NOMO-1 treated with DMSO at 0.1 percent for 48 hours (cell line): ENCODE results near the gene CYP8B1.

Source experiments
- DNase-seq: peaks from one replicate; lab custom pipeline; 2025; ENCODE audit not compliant: unreplicated experiment; lab: John Stamatoyannopoulos, UW

CYP8B1 gene

DNA sequence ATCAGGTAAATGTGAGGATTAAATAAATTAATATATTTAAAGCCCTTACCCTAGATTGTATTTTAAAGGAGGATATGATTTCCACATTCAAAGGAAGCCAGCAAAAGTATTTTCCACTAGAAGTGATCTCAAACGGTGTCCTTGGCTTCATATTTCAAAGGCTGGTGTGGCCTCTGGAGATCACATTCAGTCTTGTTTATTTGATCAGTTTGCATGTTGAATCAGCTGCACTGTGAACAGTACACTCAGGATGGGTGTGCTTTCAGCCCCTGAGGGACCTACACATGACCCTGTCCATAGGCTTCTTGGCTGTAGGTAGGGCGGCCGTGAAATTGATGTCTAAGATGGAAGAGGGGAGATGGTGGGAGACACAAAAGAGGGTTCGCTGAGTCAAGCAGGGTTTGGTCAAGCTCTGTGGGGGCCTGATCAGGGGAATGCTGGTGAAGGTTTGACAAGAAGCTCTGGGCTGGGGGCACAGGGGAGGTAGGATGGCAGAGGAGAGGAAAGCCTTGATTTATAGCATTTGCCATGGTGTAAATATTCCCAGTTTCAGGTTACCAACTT, 21.9 kb downstream of the CYP8B1 start:
- DNase-seq: no peak

DNA sequence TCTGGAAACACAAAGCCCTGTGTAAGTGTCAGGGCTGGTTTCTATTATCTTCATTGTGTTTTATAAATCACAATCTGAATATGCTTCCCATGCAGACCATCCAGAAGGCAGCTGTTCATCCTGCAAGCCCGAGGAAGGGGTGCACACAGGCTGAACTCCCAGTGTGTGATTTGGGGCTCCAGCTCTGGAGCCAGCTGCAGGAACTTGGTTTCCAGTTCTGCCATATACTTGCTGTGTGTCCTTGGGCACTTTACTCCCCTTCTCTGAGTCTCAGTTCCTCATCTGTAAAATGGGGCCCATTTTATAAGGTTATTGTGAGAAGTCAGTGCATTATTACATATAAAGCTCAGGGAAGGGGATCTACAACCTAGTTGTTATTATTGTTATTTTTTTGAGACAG, 22.6 kb downstream of the CYP8B1 start:
- DNase-seq: no peak

DNA sequence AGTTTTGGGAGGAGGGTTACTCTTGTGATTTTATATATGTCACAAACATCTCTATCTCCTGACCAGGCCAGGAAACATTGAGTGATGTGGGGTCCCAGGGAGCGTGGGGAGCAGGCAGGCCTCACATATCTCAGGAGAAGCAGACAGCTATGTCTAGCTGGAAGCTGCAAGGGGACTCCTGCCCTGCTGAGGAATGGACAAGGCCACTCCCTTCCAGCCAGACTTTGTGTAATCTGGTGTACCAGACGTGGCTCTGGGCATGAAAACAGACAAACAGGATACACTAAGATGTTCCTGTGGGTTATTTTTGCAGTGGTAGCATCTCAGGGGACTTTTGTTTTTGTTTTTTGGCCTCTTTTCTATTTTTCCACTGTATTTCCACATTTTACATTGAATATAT, 23.2 kb downstream of the CYP8B1 start:
- DNase-seq: no peak

DNA sequence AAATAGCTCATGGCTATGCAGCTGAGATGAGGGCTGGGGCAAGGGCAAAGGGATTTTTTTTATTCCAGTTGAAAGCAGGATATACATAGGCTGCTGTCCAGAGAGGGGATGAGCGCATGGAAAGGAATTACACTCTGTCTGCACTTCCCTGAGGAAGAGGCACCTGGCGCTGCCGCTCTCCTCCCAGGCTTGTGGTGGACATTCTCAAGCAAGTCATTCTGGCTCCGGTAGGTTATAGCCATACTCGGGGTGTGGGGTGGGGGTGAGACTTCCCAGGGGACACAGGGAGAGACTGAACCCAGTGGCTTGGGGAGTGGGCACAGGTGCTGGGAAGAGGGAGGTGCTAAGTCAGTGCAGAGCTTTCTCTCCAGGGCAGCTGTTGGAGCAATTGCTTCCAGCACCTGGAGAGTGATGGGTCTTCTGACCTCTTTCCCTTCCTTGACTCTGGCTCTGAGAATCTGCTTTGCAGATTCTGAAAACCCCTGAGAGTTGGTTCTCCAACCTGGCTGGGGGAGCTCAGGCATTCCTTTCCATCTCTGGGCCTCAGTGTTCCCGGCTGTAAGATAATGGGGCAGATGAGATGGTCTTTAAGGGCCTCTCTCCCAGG, 24.3 kb downstream of the CYP8B1 start:
- no peak for DNase-seq

DNA sequence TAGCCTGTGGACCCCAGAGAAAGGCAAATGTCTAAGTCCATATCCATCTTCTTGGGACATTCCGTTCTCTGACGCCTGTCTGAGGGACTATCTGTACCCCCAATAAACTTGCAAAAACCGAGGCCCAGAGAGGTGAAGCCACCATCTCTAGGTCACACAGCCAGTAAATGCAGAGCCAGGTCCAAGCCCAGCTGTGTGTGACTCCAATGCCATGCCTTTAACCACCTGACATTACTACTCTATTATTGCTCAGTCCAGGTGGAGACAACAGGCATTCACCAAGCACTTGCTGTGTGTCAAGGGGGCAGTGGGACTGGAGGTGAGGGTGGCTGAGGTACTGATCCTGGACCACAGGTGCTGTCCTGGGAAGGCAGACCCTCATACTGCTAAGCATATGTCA, 25.4 kb downstream of the CYP8B1 start:
- DNase-seq: no peak

DNA sequence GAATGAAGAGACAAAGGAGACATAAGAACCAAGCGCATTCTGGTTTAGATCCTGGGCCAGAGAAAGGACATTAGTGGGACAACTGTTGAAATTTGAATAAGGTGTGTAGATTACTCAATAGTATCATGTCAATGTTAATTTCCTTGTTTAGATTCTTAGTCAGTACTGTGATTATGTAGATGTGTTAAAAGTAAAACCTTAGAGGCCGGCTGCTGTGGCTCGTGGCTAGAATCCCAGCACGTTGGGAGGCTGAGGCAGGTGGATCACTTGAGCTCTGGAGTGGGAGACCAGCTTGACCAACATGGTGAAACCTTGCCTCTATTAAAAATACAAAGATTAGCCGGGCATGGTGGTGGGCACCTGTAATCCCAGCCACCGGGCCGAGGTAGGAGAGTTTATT, 26.7 kb downstream of the CYP8B1 start:
- DNase-seq: no peak

DNA sequence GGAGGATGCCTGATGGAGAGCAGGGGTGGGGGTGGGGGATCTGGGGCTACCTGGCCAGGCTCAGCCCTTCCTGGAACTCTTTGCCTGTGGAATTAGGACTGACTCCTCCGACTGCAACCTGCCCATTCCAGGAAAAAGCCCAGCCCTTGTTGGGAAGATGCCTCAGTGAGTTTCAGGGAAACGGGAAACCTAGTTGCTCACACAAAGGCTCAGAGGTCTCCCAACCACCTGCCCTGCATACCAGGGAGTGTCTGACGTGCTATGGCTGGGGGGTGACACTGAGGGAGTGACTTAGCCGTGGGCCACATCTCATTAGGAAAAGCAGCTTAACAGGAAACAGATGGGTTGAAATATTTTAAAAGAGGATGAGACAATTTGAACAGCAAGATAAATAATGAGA, 27.9 kb downstream of the CYP8B1 start:
- no peak for DNase-seq

DNA sequence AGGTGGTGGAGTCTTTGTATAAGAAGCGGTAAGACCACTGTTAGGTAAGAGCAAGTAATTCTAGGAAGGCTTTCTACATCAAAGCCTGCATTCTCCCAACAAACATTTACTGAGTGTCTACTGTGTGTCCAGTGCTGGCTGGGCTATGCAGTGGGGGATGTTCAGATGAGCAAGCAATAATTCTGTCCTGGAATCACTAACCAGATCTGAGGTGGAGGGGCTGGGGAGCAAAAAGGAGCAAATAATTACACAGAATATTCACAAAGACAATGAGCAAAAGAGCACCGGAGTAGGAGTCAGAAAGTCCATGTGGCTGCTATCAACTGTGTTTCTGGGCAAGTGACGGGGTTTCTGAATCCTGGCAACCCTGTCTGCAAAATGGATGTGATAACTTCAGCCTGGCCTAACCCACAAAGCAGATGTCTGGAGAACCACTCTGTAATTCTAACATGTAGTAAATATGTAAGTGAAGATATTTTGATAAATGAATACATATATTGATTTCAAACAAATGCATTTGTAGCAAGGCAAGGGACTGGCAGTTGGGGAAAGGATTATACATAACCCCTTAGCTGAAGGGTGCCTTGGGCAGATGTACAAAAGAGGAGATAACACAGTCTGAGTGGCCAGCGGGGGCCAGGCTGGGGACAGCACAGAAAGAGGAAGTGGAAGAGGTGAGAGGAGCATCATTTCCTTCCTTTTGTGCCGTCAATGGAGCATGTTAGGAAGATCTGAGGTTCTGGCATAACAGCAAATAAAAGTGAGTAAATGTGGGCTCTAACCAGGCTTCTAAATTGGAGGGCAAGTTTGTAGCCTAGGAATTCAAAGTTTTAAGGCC, 28.8 kb downstream of the CYP8B1 start:
- DNase-seq: peak; percentile 77

DNA sequence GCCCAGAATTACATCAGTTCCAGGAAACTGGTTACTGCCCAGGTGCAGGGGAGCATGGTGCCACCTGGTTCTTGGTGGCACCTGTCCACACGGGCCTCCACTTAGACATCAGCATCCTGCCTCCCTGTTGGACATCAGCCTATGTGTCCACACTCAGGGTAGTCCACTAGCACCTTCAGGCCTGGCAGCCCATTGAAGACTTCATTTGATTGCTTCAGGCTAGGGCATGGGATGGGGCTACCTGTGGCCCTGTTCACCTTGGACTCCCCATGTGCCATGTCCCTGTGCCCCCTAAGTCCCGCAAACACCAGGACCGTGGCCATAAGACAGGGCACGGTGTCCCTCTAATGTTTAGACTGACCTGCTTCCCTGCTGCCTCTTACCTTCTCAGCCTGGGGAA, 30.9 kb downstream of the CYP8B1 start:
- DNase-seq: no peak

DNA sequence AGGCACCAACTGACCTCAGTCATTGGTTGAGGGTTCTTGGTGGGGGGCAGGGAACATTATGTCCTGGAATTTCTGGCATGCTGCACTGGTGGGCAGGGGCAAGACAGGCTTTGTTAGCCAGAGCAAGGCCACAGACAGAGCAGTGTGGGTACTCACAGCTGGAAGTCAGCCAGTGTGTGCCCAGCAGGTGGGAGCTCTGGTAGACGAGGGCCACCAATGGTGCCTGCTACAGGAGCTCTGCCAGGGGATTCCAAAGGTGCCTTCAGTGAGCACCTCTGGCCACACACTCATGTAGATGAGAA, 31.3 kb downstream of the CYP8B1 start:
- DNase-seq: no peak

DNA sequence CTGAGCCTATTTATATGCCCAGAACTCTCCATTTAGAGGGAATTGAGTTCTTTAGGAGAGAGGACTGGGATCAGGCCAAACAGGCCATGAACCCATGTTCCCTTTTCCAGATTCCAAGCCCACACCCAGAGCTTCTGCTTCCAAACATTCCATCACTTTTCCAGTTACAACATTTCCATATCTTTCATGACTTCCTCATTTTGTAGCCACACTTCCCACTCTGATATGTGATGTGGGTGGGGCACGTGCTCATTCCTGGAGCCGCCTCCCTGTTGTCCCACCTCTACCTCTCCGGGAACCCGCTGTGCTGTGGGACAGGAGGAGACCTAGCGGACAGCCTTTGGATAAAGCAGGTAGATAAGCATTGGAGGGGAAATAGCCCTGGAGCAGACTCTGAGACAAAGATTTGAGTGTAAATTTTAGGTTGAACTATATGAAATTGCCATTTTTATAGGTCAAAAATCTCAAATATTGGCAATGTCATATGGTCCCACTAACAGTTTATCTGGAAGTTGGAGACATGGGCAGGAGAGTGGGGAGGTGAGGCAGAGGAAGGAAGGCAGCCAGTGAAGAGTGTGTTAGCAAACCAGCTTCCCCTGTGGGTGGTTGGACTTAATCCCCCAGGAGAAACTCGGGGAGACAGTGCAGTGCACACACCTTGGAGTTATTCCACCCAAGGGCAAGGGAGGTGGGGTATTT, 31.8 kb downstream of the CYP8B1 start:
- no peak for DNase-seq

DNA sequence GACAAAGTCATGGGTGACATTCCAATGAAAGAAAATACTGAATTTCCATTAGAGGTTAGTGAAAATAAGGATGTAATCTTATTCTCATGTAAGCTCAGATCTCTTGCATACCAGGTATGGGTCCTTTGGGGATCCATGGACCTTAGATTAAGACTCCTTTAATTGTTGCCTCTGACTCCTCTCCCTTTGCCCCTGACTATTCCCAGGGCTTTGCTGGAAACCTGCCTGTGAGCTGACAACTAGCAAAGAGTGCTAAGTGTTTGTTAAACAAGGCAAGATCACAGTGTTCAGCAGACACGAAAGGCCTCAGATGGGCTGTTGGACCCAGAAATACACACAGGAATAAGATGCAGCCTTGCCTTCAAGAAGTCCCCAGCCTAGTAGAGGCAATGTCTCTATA, 34.3 kb downstream of the CYP8B1 start:
- no peak for DNase-seq

DNA sequence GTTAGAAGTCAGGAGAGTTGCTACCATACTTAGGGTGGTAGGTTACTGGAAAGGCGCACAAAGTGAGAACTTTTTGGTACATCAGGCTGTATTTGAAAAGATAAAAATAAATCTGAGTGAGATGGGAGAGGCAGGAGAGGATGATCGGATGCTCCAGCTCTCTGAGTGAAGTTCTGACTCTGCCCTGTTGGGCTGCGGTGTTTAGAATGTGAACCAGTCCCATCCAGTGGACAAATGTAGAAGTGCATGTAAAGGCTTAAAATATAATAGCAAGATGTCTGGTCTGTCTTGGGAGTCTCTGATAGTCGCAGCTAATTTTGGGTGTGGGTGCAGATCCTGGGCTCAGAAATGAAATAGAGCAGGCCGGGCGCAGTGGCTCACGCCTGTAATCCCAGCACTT, 36.1 kb downstream of the CYP8B1 start:
- DNase-seq: peak; percentile 86

DNA sequence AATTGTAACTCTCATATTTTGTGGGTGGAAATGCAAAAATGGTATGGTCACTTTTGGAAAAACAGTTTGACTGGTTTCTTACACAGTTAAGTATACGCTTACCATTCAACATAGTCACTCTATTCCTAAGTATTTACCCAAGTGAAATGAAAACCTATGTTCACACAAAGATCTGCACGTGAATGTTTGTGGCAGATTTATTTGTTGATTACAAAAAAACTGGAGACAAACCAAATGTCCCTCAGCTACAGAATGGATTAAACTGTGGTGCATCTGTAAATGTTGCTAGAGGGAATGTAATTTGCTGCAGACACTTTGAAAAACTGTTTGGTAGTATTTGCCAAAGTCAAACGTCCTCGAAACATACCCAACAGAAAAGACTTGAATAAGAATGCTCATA, 37.1 kb downstream of the CYP8B1 start:
- no peak for DNase-seq

DNA sequence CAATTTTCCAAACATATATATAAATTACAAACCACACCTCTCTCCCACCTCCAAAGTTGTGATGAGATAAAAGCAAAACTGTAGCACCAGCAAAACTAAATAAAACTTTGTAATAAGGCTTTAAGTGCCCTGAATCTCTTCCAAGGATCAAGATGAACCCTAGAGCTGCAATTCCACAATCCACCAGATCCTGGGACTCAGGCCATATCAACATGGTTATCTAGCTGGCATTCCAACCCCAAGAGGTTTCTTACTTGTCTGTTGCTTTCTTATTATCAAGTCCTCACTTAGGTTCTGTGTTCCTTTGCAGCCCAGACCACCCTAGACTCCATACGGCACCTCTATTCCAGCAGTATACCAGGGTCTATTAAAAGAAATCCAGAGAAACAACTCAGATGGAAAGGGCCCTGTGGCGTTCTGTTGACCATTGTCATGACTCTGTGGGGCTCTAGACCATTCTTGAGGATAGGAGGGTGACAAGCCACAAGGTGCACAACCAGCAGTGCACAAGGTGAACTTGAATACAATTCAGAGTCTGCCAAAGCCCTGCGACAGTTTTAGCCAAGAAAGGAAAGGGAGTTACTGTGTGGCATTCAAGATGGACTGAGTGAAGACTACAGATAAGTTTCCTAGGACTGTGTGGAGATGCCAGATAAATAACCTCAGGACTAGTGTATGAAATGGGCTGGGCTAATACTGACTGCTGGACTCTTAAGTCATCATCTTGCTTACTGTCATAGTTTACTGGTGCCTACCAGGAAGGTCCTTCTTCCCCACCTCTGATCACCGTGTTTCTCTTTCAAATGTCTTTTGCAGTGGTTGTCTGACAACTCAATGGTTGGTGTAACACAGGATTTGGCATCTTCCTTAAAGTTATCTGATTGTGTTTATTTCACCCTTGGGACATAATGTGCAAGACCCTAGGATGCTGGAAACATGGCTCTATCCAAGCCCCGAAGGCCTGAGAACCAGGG, 39.2 kb downstream of the CYP8B1 start:
- DNase-seq: no peak

DNA sequence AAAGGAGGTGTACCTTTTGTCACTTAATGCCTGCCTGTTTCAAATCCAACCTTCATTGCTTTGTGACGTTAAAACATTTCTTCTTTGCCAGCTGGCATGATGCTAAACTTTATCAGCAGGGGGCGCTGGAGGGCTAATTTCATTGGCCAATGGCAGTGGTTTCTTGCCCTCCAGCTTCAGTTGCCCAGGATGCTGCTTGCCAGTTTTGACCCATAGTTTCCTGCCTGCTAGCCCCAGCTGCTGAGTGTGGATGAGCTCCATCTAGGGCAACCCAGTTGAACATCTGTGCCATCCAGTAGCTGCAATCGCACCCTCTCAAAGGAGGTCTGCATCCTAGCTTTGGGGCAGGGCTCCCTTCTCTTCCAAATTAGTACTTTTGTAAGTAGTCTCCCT, 44.4 kb downstream of the CYP8B1 start:
- peak; percentile 67 for DNase-seq

DNA sequence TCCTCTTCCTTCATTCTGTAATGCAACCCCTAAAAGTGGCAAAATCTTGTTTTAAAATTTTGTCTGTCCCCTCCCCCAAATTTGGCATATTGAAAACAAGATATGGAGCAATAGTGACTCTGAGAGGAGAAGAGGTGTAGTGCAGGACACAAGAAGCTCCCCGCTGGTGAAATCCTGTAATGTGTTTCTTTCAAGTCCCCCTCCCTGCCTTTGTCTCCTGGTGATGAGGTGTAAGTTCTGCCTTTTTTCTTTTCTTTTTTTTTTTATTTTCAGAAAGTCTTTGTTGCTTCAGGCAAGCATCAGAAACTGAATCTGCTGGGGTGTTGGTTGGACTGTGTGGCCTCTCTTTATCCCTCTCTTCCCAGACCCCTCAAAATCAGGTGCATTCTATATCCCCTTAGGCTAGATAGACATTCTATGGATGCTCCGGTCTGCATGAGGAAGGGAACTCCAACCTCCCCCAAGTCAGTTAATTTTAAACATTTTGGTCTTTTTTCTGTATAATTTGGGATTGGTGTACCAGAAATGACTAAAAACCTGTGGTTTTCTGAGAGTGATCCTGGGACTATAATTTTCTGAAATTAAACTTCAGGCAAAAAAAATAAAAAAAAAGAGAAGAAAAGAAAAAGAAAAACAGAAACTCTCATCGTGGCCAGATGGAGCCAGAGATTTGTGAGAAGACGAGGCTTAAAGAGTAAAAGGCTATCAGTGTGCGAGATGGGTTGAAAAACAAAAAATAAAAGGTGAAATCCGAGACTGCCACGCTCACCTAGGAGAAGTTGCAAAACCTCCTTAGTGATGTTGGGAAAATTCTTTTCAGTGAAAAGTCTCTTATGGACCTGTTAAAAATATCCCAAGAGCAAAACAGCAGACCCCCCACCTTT, 45.0 kb downstream of the CYP8B1 start:
- DNase-seq: peak; percentile 54

DNA sequence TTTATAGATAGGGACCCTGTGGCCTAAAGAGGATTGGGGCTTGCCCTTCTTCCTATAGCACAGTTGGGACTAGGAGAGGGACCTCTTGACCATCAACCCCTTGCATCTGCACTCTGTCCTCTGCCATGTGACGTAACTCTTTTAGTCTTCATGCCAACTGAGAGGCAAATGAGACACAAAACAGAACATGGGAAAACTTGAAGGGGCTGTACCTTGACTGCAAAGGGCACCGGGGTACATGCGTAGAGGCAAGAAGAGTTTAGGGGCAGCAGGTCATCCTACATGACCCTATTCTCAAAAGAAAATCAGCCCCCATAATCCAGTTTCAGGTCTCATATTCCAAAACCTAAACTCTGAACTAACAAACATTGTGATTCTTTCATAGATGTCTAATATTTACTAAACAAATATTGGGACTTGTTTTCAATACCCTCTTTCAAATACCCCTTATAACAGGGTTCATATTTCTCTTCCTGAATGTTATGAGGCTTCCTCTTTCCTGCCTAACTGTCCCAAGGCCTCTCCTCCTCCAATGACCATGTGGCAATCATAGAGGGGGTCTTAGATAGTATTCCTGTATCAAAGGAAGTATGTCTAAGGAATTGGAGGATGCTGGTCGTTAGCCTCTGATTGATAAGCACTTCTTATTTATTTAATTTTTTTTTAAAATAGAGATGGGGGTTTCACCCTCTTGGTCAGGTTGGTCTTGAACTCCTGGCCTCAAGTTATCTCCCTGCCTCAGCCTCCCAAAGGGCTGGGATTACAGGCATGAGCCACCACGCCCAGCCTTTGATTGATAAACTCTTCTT, 45.8 kb downstream of the CYP8B1 start:
- DNase-seq: no peak

DNA sequence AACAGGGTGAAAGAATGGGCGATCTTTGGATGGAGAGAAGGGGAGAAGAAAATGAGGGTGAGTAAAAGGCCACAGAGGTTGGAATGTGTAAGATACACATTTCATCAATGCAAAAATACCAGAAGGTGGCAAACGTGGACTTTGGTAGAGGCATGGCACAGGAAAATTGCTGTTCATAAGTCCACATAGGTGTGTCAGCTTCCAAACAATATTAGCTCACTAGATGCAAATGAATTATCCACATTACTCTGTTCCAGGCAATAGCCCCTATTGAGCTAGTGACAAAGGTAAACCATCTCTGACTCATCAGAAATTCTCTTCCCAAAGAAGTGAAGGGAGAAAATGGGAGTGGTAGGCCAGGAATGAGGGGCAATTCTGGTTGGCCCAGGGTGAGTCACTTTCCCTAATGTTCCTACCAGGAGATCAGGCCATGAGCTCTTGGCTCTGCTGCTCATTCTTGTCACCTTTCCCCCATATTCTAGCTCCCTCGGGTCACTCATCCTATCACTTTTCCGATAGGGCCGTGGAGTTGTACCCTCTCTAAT, 46.5 kb downstream of the CYP8B1 start:
- no peak for DNase-seq
